Muscle of leg (tissue), 11 donors: ENCODE data around the gene CSNK2A1. TPM values are rescaled to one million over a fixed set of nuclear protein-coding genes. Genes with fewer than 3 reads are reported as not detected.

Experiments used
- DNase-seq: peaks from one replicate; pipeline ENCODE4 v3.0.0; 2013
- H3K27ac ChIP-seq: one replicate; pipeline ENCODE4 v1.5.1; 2013; ENCODE audit warnings: mild to moderate bottlenecking, low read length, control low read depth
- H3K27me3 ChIP-seq: one replicate; pipeline ENCODE4 v1.6.1; 2013; ENCODE audit warnings: low read length; ENCODE audit not compliant: control insufficient read depth, insufficient read depth
- H3K36me3 ChIP-seq: one replicate; pipeline ENCODE4 v1.6.1; 2013; ENCODE audit warnings: low read length; ENCODE audit not compliant: control insufficient read depth, insufficient read depth
- H3K4me1 ChIP-seq: one replicate; pipeline ENCODE4 v1.6.1; 2013; ENCODE audit warnings: low read length; ENCODE audit not compliant: control insufficient read depth, insufficient read depth
- H3K4me3 ChIP-seq: one replicate; pipeline ENCODE4 v1.5.1; 2013; ENCODE audit warnings: low read length, control low read depth
- H3K9me3 ChIP-seq: replicated peaks from 2 replicates; pipeline ENCODE4 v1.6.1; 2013; ENCODE audit warnings: low read depth, low read length; ENCODE audit not compliant: control insufficient read depth
- WGBS: methylation state at CpG from one replicate; pipeline ENCODE4 v1.1.5; 2013; ENCODE audit warnings: missing lambda C conversion rate; ENCODE audit not compliant: insufficient coverage; 5-methylcytosine and 5-hydroxymethylcytosine counted together
- polyA plus RNA-seq, 8 donors: library from polyadenylated mRNA; unstranded; fragments of 120-200 nt; gene quantifications; one replicate each; pipeline versions ENCODE4 v1.2.1 to v1.2.3, GENCODE V29; 2013; ENCODE audit warnings: inconsistent platforms in 1 of 8, low replicate concordance in 1 of 8; ENCODE audit not compliant: insufficient read length in 8 of 8, insufficient read depth in 1 of 8
- total RNA-seq: library from RNA; stranded (reverse); fragments of 120-200 nt; gene quantifications from one replicate; pipeline ENCODE4 v1.2.4, GENCODE V29; 2013

CSNK2A1 gene
- total and polyA plus RNA-seq, 9 donors: 85.9 to 123 (median 94.1) TPM

DNA sequence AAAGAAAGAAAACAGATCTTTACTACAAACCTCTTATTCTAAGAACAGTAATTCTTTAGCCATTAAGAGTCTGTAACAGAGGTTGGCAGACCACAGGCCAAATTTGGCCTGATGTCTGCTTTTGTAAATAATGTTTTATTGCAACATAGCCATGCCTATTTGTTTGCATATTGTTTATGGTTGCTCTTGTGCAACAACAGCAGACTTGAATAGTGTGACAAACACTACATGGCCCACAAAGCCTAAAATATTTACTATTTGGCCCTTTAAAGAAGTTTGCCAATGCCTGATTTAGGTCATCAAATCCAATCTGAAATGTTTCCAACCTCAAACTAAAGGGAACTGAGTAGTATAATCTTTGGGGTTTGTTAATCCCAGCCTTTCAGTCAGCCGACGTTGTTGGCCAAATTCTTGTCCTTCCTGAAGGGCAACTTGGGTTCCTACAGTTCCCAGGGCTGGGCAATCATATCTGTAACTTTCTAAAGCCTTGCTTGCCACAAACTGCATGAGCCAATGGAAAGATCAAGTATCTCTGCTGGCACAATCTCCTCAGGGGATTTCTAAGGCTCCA, 47.4 kb downstream of the CSNK2A1 start:
- H3K4me3 ChIP-seq: no peak overlapping the region
- no peaks in the 10 kb centered on the region for H3K4me1 ChIP-seq
- H3K9me3 ChIP-seq: no peaks in the 10 kb centered on the region
- no peak overlapping the region for H3K27ac ChIP-seq
- 69% methylated on average over 2 of the region's 2 CpGs for WGBS
- no peaks in the 10 kb centered on the region for H3K27me3 ChIP-seq
- H3K36me3 ChIP-seq: peaks cover 52% of the 10 kb centered on the region
- no peak for DNase-seq

DNA sequence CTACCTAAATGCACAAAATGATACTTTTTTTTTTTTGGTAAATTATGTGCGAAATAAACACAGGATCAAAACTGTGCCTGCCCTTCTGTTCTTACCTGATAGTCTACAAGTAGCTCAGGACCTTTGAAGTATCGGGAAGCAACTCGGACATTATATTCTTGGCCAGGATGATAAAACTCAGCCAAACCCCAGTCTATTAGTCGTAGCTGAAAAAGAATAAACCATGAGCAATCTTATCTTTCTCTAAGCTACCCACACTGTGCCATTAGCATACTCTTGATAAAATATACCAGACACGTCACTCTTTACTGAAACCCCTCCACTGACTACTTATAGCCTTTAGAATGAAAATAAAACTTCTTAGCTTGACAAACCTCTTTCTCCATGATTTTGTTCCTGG, 51.4 kb downstream of the CSNK2A1 start:
- Histone ChIP-seq H3K9me3 (no peaks in the 10 kb centered on the region), H3K27ac (no peak overlapping the region), H3K36me3 (peaks cover 59% of the 10 kb centered on the region), H3K4me1 (no peaks in the 10 kb centered on the region), H3K27me3 (no peaks in the 10 kb centered on the region), H3K4me3 (no peak overlapping the region)
- WGBS: 100% methylated on average over 1 of the region's 5 CpGs
- DNase-seq: no peak

- Histone ChIP-seq H3K9me3 (no peaks in the 10 kb centered on the region), H3K4me1 (peaks cover 3% of the 10 kb centered on the region), H3K36me3 (peaks cover 62% of the 10 kb centered on the region), H3K4me3 (no peak overlapping the region), H3K27me3 (no peaks in the 10 kb centered on the region), H3K27ac (no peak overlapping the region)
- DNase-seq: peak; percentile 41
- no CpG with 5 or more reads among the region's 4 CpGs for WGBS
Measured at GRCh38 chr20:487655-488054, 55.9 kb downstream of the CSNK2A1 start.

DNA sequence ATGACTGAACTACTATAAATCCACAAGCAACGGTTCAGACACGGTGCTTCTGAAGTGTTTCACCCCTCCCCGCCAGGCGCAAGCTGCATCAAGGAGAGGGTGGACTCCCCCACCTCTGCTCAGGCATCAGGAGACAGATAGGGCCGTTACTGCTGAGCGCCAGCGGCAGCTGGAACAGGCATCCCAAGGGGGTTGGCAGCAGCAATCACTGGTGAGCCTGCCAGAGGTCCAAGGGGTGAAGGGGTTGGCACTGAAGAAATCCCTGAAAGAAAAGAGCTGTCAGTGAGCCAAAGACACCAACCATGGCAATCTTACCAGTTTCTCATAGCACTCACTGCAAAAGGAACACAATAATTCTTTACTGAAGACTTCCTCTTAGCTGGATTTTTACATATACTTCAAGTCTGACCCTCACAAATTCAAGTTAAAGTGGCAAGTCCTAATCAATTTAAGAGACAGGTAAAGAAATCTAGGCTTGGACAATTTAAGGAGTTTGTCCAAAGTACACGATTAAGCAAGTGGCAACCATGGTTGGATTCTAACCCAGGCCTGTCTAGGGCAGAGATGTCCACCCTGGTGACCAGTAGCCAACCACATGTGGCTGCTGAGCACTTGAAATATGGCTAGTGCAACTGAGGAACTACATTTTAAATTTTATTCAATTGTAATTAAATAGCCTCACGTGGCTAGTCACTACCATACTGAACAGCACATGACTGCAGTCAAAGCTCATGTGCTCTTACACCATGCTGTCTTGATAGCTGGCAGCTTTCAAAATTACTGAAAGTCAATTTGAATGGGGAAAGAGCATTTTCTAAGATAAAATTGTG, 59.6 kb downstream of the CSNK2A1 start:
- WGBS: 41% methylated on average over 2 of the region's 9 CpGs
- H3K36me3 ChIP-seq: peaks cover 69% of the 10 kb centered on the region
- DNase-seq: peak; percentile 45

GRCh38 chr20:481167-481566, 62.4 kb downstream of the CSNK2A1 start:
- H3K27ac ChIP-seq: no peak overlapping the region
- H3K36me3 ChIP-seq: peaks cover 62% of the 10 kb centered on the region
- no CpG with 5 or more reads among the region's 1 CpG for WGBS
- H3K4me3 ChIP-seq: no peak overlapping the region
- H3K4me1 ChIP-seq: peaks cover 5% of the 10 kb centered on the region
- H3K27me3 ChIP-seq: no peaks in the 10 kb centered on the region
- DNase-seq: no peak
- no peaks in the 10 kb centered on the region for H3K9me3 ChIP-seq

More for the DNA sequence above, 59.6 kb downstream of the CSNK2A1 start:
- H3K27ac ChIP-seq: no peak overlapping the region
- H3K4me1 ChIP-seq: peaks cover 3% of the 10 kb centered on the region
- no peak overlapping the region for H3K4me3 ChIP-seq
- no peaks in the 10 kb centered on the region for H3K9me3 ChIP-seq
- no peaks in the 10 kb centered on the region for H3K27me3 ChIP-seq

- Histone ChIP-seq H3K4me1 (peaks cover 10% of the 10 kb centered on the region), H3K4me3 (no peak overlapping the region), H3K36me3 (peaks cover 56% of the 10 kb centered on the region), H3K9me3 (no peaks in the 10 kb centered on the region), H3K27me3 (no peaks in the 10 kb centered on the region), H3K27ac (no peak overlapping the region)
- no CpG with 5 or more reads among the region's 3 CpGs for WGBS
- DNase-seq: no peak
Measured at GRCh38 chr20:480044-480443, 63.5 kb downstream of the CSNK2A1 start.

DNA sequence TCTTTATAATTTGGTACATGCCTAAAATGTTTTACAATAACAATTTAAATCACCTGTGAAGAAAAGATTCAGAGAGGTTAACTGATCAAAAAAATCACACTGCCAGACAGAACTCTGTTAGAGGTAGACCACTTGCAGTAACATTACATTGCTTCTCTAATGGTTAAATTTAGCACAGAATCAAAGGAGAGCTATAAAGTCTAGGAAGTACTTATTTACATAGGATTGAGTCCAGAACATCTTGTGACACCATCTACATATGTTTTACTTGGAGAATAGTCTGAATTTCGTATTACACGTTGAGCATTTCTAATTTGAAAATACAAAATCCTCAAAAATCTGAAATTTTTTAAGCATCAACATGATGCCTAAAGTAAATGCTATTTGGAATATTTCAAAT, 64.1 kb downstream of the CSNK2A1 start:
- Histone ChIP-seq H3K27me3 (no peaks in the 10 kb centered on the region), H3K4me3 (no peak overlapping the region), H3K4me1 (peaks cover 10% of the 10 kb centered on the region), H3K36me3 (peaks cover 56% of the 10 kb centered on the region), H3K9me3 (no peaks in the 10 kb centered on the region), H3K27ac (no peak overlapping the region)
- no peak for DNase-seq
- WGBS: no CpG with 5 or more reads among the region's 2 CpGs

DNA sequence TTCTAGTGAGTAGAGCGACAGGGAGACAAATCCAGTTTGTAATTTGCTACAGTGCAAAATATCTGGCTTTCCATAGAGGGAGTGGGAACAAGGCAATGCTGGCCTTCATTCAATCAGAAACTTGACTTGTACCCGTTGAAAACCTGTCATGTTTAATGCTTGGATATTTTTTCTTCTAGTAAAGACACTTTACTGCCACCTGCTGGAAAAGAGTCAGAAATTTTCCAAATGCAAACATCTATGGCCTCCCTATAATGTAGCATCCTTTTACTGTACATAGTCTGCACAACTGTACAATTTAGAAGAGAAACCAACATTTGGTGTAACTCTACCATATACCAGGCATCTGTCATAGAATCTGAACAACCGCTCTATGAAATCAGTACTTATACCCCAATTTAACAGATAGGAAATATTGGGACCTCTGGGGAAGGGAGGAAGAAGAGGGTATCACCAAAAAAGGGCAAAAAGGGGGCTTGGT, 64.6 kb downstream of the CSNK2A1 start:
- H3K4me3 ChIP-seq: no peak overlapping the region
- no peaks in the 10 kb centered on the region for H3K27me3 ChIP-seq
- DNase-seq: peak; percentile 83
- H3K4me1 ChIP-seq: peaks cover 10% of the 10 kb centered on the region
- WGBS: no CpG with 5 or more reads among the region's 3 CpGs
- no peak overlapping the region for H3K27ac ChIP-seq
- no peaks in the 10 kb centered on the region for H3K9me3 ChIP-seq
- H3K36me3 ChIP-seq: peaks cover 51% of the 10 kb centered on the region

DNA sequence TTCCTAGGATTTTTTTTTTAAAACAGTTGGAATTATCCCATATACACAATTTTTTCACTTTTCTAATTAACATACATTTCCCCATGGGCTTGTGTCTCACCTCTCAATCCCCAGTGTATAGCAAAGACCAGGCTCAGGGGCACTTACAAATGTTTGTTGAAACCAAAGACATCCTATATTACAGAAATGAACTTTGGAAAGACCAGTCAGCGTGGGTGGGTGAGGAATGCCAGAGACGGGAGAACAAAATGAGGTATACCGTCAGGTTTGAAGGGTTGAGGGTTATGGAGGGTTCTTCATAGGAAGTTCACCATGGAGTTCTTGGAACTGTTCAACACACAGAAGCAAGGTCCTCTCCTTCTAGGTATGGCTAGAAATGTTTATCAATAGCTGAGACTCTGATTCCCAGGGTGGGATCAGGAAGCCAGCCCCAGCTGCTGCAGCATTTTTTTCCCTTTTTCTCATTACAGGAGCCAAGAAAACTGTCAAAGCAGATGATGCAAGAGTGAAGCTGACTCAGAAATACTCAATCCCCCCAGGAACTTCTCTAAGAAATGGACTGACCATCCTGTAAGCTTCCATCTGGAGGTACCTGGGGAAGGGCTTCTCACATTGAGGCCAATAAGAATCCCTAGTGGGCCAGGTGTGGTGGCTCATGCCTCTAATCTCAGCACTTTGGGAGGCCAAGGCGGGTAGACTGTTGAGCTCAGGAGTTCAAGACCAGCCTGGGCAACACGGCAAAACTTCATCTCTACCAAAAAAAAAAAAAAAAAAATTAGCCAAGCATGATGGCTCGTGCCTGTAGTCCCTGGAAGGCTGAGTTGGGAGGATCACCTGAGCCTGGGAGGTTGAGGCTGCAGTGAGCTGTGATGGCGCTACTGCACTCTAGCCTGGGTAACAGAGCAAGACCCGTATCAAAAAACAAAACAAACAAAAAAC, 65.3 kb downstream of the CSNK2A1 start:
- Histone ChIP-seq H3K27me3 (no peaks in the 10 kb centered on the region), H3K4me3 (no peak overlapping the region), H3K9me3 (no peaks in the 10 kb centered on the region), H3K27ac (no peak overlapping the region), H3K4me1 (peaks cover 7% of the 10 kb centered on the region), H3K36me3 (peaks cover 46% of the 10 kb centered on the region)
- WGBS: no CpG with 5 or more reads among the region's 8 CpGs
- peak; percentile 64 for DNase-seq
